ENCODE measurements around the gene HACL1. TPM values are rescaled to one million over a fixed set of nuclear protein-coding genes. Genes with fewer than 3 reads are reported as not detected.
A peak's percentile ranks its signal among the peaks of the same experiment; 100 is the strongest.

The HACL1 gene
- total and polyA plus RNA-seq, 8 donors, result 6.5 to 18.8 (median 12.1) TPM

DNA sequence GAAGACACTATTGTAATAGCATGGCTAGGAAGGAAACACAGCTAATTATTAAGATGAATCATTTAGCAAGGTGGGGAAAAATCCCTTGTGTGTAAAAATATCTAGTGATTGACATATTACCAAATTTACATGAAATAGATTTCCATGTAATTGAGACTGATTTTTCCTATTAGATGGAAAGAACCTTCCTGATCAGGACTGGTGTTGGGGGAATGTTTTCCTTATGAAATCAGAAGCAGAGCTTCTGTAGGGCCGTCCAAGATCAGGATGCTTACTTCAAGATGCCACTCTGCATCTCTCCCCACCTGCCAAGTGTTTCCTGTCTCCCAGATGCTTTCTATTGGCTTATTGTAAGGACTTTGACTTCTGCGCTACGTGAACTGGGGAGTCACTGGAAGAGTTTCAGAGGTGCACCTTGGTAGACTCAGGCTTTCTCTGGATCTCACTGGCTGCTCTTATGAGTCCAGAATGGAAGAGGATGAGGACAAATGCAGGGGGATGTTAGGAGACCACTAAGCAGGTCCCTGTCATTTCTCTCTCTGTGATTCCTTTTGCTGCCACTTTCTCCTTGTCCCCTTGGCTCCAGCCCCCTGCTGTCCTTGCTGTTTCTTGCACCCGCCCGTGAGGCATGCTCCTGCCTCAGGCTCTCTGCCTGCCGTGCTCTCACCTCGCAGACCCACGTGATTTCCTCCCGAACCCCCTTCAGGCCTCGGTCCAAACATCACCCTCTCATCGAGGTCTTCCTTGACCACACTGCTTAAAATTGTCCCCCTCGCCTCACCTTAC is 30.2 kb upstream of the HACL1 start:
- intact Hi-C loops (cut with DNase I), result no loop called here
- DNase-seq, result no peak
- 89 to 94% methylated on average over 12 of the region's 12 CpGs for WGBS, 2 donors

DNA sequence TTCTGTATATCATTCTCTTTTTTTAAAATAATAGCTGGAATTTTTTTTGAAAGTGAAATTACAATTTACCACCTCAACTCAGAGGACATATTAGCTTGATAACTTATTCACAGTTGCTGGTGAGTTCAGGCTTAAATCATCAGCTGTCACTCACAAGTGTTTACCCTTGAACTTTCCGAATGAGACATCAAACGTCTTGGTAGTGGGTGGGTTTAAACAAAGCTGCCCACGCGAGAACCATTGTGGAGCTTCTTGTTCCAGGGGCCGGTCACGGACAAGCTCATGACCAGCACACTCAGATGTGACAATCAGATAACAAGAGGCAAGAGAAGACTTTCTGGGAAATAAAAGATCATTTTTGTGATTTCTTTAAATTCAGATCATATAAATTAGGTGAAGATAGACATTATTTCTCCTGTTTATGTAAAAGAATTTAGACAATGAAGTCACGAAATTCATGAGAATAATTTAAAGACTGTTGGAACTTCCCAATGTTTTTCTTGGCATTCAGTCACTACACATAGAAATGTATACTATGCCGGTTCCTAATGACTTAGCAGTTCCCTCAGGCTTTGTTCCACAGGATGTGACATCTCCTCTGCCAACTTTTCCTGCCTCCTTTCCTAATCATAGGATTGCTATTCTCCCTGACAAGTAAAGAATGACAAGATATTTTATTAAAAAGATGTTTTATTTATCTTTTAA is 29.4 kb upstream of the HACL1 start:
- intact Hi-C loops (cut with DNase I), result no loop called here
- FAIRE-seq, result no peak
- H3K27me3 ChIP-seq, result no peaks in the 10 kb centered on the region
- H3K36me3 ChIP-seq, result no peaks in the 10 kb centered on the region
- TF ChIP-seq, protein P1, sequence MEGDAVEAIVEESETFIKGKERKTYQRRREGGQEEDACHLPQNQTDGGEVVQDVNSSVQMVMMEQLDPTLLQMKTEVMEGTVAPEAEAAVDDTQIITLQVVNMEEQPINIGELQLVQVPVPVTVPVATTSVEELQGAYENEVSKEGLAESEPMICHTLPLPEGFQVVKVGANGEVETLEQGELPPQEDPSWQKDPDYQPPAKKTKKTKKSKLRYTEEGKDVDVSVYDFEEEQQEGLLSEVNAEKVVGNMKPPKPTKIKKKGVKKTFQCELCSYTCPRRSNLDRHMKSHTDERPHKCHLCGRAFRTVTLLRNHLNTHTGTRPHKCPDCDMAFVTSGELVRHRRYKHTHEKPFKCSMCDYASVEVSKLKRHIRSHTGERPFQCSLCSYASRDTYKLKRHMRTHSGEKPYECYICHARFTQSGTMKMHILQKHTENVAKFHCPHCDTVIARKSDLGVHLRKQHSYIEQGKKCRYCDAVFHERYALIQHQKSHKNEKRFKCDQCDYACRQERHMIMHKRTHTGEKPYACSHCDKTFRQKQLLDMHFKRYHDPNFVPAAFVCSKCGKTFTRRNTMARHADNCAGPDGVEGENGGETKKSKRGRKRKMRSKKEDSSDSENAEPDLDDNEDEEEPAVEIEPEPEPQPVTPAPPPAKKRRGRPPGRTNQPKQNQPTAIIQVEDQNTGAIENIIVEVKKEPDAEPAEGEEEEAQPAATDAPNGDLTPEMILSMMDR (IDR thresholded peaks at IDR 0.05), result no peak
- peak in 3 of 4 donors; percentile 24 to 29 (median 26) for ATAC-seq
- no peak for DNase-seq
- WGBS, 2 donors, result 28 to 30% methylated on average over 8 of the region's 8 CpGs
- no peaks in the 10 kb centered on the region for H3K9me3 ChIP-seq
- peak overlapping the region in 2 of 4 donors; percentile 9 to 13 for H3K4me3 ChIP-seq
- H3K27ac ChIP-seq, result peak overlapping the region in 1 of 4 donors; percentile 24
- peaks cover 0 to 26% (median 17%) of the 10 kb centered on the region in 3 donors for H3K4me1 ChIP-seq

More for the DNA sequence above, 30.2 kb upstream of the HACL1 start:
- TF ChIP-seq, protein P1 (IDR thresholded peaks at IDR 0.05), result no peak
- H3K36me3 ChIP-seq, result no peaks in the 10 kb centered on the region
- H3K9me3 ChIP-seq, result no peaks in the 10 kb centered on the region
- H3K27ac ChIP-seq, result no peak overlapping the region
- no peak overlapping the region for H3K4me3 ChIP-seq
- ATAC-seq, result no peak
- H3K27me3 ChIP-seq, result no peaks in the 10 kb centered on the region
- H3K4me1 ChIP-seq, result peaks cover 0 to 26% (median 17%) of the 10 kb centered on the region in 3 donors
- FAIRE-seq, result no peak

DNA sequence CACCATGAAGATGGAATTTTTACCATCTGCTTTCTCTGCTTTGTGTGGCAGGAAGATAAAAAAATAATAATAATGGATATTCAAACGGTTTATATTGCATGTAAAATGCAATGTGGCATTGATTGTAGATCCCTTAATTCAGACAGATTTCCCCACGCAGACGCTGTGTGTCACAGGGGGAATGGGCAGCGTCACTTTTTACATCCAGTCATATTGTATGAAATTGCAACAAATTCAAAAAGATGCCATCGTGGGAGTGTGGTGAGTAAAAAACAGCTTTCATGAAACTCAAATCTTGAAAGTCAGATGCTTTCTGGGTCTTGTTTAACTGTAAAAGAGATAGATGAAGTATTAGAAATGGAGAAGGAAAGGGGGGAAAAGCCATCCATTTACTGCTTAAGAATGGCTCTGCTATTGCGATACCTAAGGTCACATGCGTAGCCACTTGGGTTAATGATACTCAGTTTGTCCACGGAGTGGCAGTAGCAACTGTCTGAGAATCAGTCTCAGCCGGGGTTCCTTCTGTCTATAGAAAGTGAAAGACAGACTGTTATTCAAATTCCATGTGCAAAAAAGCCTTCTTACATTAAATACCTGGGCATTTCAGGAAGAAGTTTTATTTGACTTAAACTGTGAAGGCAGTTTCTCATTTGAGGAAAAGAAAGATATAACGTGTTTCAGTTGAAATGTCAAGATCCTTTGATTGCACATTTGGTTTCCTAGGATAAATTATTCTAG is 28.7 kb upstream of the HACL1 start:
- 34 to 42% methylated on average over 10 of the region's 10 CpGs for WGBS, 2 donors
- Histone ChIP-seq H3K36me3 (no peaks in the 10 kb centered on the region), H3K27me3 (no peaks in the 10 kb centered on the region), H3K9me3 (no peaks in the 10 kb centered on the region), H3K4me3 (peak overlapping the region in 2 of 4 donors; percentile 9 to 13), H3K27ac (peak overlapping the region in 1 of 4 donors; percentile 24), H3K4me1 (peaks cover 0 to 26% (median 17%) of the 10 kb centered on the region in 3 donors)
- FAIRE-seq, result no peak
- DNase-seq, result peak in 3 of 6 donors; percentile 48 to 71 (median 67)
- ATAC-seq, result peak; percentile 93 to 98 (median 98)
- intact Hi-C loops (cut with DNase I), result no loop called here
- TF ChIP-seq, protein P1 (IDR thresholded peaks at IDR 0.05), result peak; percentile 40 to 61 (median 50)

DNA sequence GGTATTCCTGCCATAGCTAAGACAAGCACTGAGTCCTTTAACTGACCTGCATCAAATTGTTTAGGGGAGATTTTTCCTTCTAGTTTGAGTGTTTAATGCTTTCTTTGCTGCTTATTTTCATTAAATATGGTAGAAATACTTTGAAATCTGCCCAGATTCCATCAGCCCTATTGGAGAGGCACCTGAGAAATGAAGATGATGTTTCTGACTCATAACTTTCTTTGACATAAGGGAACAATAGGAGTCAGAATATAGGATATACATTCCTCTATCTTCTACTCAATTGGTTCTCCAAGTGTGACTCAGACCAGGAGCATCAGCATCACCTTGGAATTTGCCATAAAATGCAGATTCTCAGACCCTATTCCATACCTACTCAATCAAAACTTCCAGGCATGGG is 27.6 kb upstream of the HACL1 start:
- no peak overlapping the region for H3K4me3 ChIP-seq
- TF ChIP-seq, protein P1 (IDR thresholded peaks at IDR 0.05), result no peak
- FAIRE-seq (no peak), DNase-seq (no peak), ATAC-seq (no peak)
- intact Hi-C loops (cut with DNase I), result no loop called here
- peaks cover 0 to 16% (median 15%) of the 10 kb centered on the region in 3 donors for H3K4me1 ChIP-seq
- H3K27me3 ChIP-seq, result no peaks in the 10 kb centered on the region
- H3K27ac ChIP-seq, result no peak overlapping the region
- H3K36me3 ChIP-seq, result no peaks in the 10 kb centered on the region
- no peaks in the 10 kb centered on the region for H3K9me3 ChIP-seq
